PC-9 (cell line): ENCODE data around the gene ANO7. TPM values are rescaled to one million over a fixed set of nuclear protein-coding genes. Genes with fewer than 3 reads are reported as not detected.

ENCODE experiments used
- BruUV-seq: library from RNA; stranded (reverse); fragments of 400-500 nt; replicated peaks from 2 replicates; lab custom pipeline; 2021; lab: Mats Ljungman, UMichigan
- CTCF ChIA-PET: fragments of 300-600 bp; sonication (Branson Sonifier 250); formaldehyde crosslinking; loops from one replicate; lab custom pipeline; 2022; ENCODE audit warnings: antibody characterized with exemption; lab: Charles Lee
- POLR2A ChIA-PET: fragments of 300-600 bp; sonication (Branson Sonifier 250); formaldehyde crosslinking; loops from one replicate; lab custom pipeline; 2022; ENCODE audit warnings: antibody characterized with exemption; ENCODE audit not compliant: unreplicated experiment; lab: Charles Lee
- DNase-seq, 2 experiments: peaks; one replicate each; pipeline versions ENCODE4 v3.0.0 to v3.0.0-alpha.2; 2015 to 2022; ENCODE audit warnings: mixed read lengths in 1 of 2
- H2AFZ ChIP-seq: fragments of 200-600 bp; sonication (generic); 2 replicates; pipeline ENCODE4 v1.8.1; 2017; ENCODE audit warnings: antibody characterized with exemption
- H3F3A ChIP-seq: fragments of 200-600 bp; sonication (generic); 2 replicates; pipeline ENCODE4 v1.8.1; 2017; ENCODE audit warnings: antibody characterized with exemption, mild to moderate bottlenecking, low read depth; ENCODE audit not compliant: insufficient read depth
- H3K27ac ChIP-seq: fragments of 200-600 bp; sonication (generic); 2 replicates; pipeline ENCODE4 v1.6.1; 2016; ENCODE audit warnings: mixed run types
- H3K27me3 ChIP-seq: fragments of 200-600 bp; sonication (generic); 2 replicates; pipeline ENCODE4 v1.6.1; 2016; ENCODE audit warnings: low read depth, mixed run types; ENCODE audit not compliant: insufficient read depth
- H3K36me3 ChIP-seq: fragments of 200-600 bp; sonication (generic); 2 replicates; pipeline ENCODE4 v1.6.1; 2016; ENCODE audit warnings: low read depth, mixed run types
- H3K4me1 ChIP-seq: fragments of 200-600 bp; sonication (generic); replicated peaks from 2 replicates; pipeline ENCODE4 v1.6.1; 2016; ENCODE audit warnings: mixed run types; ENCODE audit not compliant: insufficient read depth
- H3K4me2 ChIP-seq: fragments of 200-600 bp; sonication (generic); 2 replicates; pipeline ENCODE4 v1.6.1; 2017; ENCODE audit warnings: mixed run types
- H3K4me3 ChIP-seq: fragments of 200-600 bp; sonication (generic); 2 replicates; pipeline ENCODE4 v1.6.1; 2016; ENCODE audit warnings: mixed run types
- H3K79me2 ChIP-seq: fragments of 200-600 bp; sonication (generic); 2 replicates; pipeline ENCODE4 v1.6.1; 2017; ENCODE audit warnings: low read depth, mixed run types
- H3K9me2 ChIP-seq: fragments of 200-600 bp; sonication (generic); 2 replicates; pipeline ENCODE4 v1.8.1; 2017; ENCODE audit warnings: mild to moderate bottlenecking; ENCODE audit not compliant: insufficient read depth
- H3K9me3 ChIP-seq: fragments of 200-600 bp; sonication (generic); 2 replicates; pipeline ENCODE4 v1.8.1; 2016; ENCODE audit warnings: low read depth; ENCODE audit not compliant: insufficient read depth
- H4K20me1 ChIP-seq: fragments of 200-600 bp; sonication (generic); 2 replicates; pipeline ENCODE4 v1.8.1; 2017; ENCODE audit not compliant: insufficient read depth
- CTCF ChIP-seq: fragments of 200-600 bp; sonication (generic); conservative IDR thresholded peaks from 2 replicates; pipeline ENCODE4 v1.6.1; 2017; ENCODE audit warnings: mixed run types, antibody characterized with exemption, mild to moderate bottlenecking, moderate library complexity
- EZH2 ChIP-seq: fragments of 200-600 bp; sonication (generic); IDR thresholded peaks from 2 replicates; pipeline ENCODE4 v1.8.0; 2017; ENCODE audit warnings: antibody characterized with exemption, low read depth
- intact Hi-C: fragments of 100-400 bp; cut with micrococcal nuclease; formaldehyde crosslinking; loops from one replicate; pipeline ENCODE4 v1.10.0; 2022; ENCODE audit not compliant: unreplicated experiment
- total RNA-seq: library from RNA; stranded (reverse); gene quantifications from 2 replicates; pipeline ENCODE4 v1.2.3, GENCODE V29; 2021

ANO7 gene
- total RNA-seq, 1 experiment from 2014 or later, result 6.5 TPM

GRCh38 chr2:241213041-241213440, 24.6 kb downstream of the ANO7 start:
- intact Hi-C loops, result loop anchor here (10.0 kb wide), 1 partner anchor 108 kb away; the partner anchor contains the start of gene MTERF4
- CTCF ChIA-PET, result no interaction called here

GRCh38 chr2:241213567-241213966, 25.1 kb downstream of the ANO7 start:
- CTCF ChIA-PET, result no interaction called here
- Histone ChIP-seq H3F3A (peaks cover 21% of the 10 kb centered on the region), H3K79me2 (no peaks in the 10 kb centered on the region), H3K4me1 (no peaks in the 10 kb centered on the region), H3K27me3 (peaks cover 52% of the 10 kb centered on the region), H4K20me1 (no peaks in the 10 kb centered on the region), H2AFZ (no peak overlapping the region), H3K4me2 (no peak overlapping the region), H3K36me3 (no peaks in the 10 kb centered on the region), H3K27ac (no peak overlapping the region), H3K4me3 (no peak overlapping the region), H3K9me3 (no peaks in the 10 kb centered on the region), H3K9me2 (no peaks in the 10 kb centered on the region)
- POLR2A ChIA-PET, result no interaction called here
- TF ChIP-seq EZH2 (no peak), CTCF (no peak)
- intact Hi-C loops, result loop anchor here (10.0 kb wide), 1 partner anchor 109 kb away; the partner anchor contains the start of gene MTERF4
- BruUV-seq, result no TSS peak
- no peak for DNase-seq

More at GRCh38 chr2:241213041-241213440, 24.6 kb downstream of the ANO7 start:
- BruUV-seq, result no TSS peak
- no peaks in the 10 kb centered on the region for H3K79me2 ChIP-seq
- H2AFZ ChIP-seq, result no peak overlapping the region
- no peaks in the 10 kb centered on the region for H3K9me2 ChIP-seq
- no peak for DNase-seq
- H3K27ac ChIP-seq, result no peak overlapping the region
- H3K4me2 ChIP-seq, result no peak overlapping the region
- POLR2A ChIA-PET, result interaction anchor here (0.7 kb wide), 1 partner anchor 40 kb away, joined by 15 read pairs; no protein-coding TSS in a partner anchor
- peaks cover 56% of the 10 kb centered on the region for H3K27me3 ChIP-seq
- peaks cover 24% of the 10 kb centered on the region for H3F3A ChIP-seq
- no peaks in the 10 kb centered on the region for H4K20me1 ChIP-seq
- no peaks in the 10 kb centered on the region for H3K4me1 ChIP-seq
- H3K9me3 ChIP-seq, result no peaks in the 10 kb centered on the region
- TF ChIP-seq EZH2, result no peak
- no peak for TF ChIP-seq CTCF
- no peaks in the 10 kb centered on the region for H3K36me3 ChIP-seq
- no peak overlapping the region for H3K4me3 ChIP-seq

GRCh38 chr2:241214209-241214608, 25.7 kb downstream of the ANO7 start:
- H3K27ac ChIP-seq, result no peak overlapping the region
- TF ChIP-seq CTCF, result no peak
- TF ChIP-seq EZH2, result no peak
- no peak for DNase-seq
- intact Hi-C loops, result loop anchor here (10.0 kb wide), 1 partner anchor 109 kb away; the partner anchor contains the start of gene MTERF4
- H3K9me2 ChIP-seq, result no peaks in the 10 kb centered on the region
- H2AFZ ChIP-seq, result no peak overlapping the region
- H3K4me1 ChIP-seq, result peaks cover 2% of the 10 kb centered on the region
- H3K4me3 ChIP-seq, result no peak overlapping the region
- H3K4me2 ChIP-seq, result no peak overlapping the region
- CTCF ChIA-PET, result no interaction called here
- H3K36me3 ChIP-seq, result no peaks in the 10 kb centered on the region
- no TSS peak for BruUV-seq
- no peaks in the 10 kb centered on the region for H3K79me2 ChIP-seq
- H3F3A ChIP-seq, result peaks cover 28% of the 10 kb centered on the region
- H4K20me1 ChIP-seq, result no peaks in the 10 kb centered on the region
- POLR2A ChIA-PET, result no interaction called here
- H3K27me3 ChIP-seq, result peaks cover 47% of the 10 kb centered on the region
- H3K9me3 ChIP-seq, result no peaks in the 10 kb centered on the region
